DND-41 (cell line): ENCODE data around the gene WRAP73.

ENCODE experiments used
- EZH2 ChIP-seq: IDR thresholded peaks from 3 replicates; pipeline ENCODE4 v1.6.1; 2012; ENCODE audit warnings: borderline replicate concordance, low read depth, mild to moderate bottlenecking, moderate library complexity, low read length, inconsistent platforms; ENCODE audit not compliant: severe bottlenecking
- TF ChIP-seq, protein P1 (sequence below): IDR thresholded peaks from 2 replicates; pipeline ENCODE4 v1.5.1; 2012; ENCODE audit warnings: borderline replicate concordance, low read length, moderate library complexity, mild to moderate bottlenecking; ENCODE audit not compliant: poor library complexity, severe bottlenecking; ENCODE audit errors: extremely low read depth

- TF ChIP-seq, protein P1, sequence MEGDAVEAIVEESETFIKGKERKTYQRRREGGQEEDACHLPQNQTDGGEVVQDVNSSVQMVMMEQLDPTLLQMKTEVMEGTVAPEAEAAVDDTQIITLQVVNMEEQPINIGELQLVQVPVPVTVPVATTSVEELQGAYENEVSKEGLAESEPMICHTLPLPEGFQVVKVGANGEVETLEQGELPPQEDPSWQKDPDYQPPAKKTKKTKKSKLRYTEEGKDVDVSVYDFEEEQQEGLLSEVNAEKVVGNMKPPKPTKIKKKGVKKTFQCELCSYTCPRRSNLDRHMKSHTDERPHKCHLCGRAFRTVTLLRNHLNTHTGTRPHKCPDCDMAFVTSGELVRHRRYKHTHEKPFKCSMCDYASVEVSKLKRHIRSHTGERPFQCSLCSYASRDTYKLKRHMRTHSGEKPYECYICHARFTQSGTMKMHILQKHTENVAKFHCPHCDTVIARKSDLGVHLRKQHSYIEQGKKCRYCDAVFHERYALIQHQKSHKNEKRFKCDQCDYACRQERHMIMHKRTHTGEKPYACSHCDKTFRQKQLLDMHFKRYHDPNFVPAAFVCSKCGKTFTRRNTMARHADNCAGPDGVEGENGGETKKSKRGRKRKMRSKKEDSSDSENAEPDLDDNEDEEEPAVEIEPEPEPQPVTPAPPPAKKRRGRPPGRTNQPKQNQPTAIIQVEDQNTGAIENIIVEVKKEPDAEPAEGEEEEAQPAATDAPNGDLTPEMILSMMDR = no peak
- no peak for TF ChIP-seq EZH2
Measured at GRCh38 chr1:3651930-3652547, 2.1 kb upstream of the WRAP73 start, which contains the start of gene TP73.
